Activated CD4-positive, alpha-beta T cell treated with anti-CD3 and anti-CD28 coated beads, Interleukin-2, amount 50 U/mL, for 1 hour (primary cell): ENCODE results near the gene CITED4.

Source experiments
- DNase-seq: peaks from one replicate; pipeline ENCODE4 v3.0.0-alpha.2; 2020

Gene CITED4

GRCh38 chr1:40831001-40831732, 31.0 kb downstream of the CITED4 start:
- no peak for DNase-seq

DNA sequence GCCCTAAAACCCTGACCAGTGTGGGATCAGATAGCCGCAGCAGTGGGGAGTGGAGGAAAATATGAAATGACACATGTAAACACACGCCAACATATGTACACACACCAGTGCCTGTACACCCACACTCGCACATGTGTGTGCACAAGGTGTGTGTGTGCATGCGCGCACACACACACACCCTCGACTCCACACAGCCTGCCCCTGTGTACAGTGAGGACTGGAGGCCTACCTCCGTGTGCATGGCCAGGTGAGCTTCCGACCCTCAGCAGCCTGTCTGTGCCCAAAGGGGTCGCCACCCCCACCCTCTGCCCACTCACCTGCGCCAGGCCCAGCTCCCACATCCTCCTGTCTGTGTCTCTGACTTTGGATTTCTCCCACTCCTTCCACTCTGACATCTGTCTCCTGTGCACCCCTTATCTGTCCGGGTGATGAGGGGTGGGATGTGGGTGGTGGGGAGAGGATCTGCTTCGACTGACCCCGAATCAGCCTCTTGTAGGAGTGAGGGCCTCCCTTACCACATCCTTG, 31.7 kb downstream of the CITED4 start:
- DNase-seq = no peak

GRCh38 chr1:40829631-40830245, 32.4 kb downstream of the CITED4 start:
- DNase-seq = no peak

DNA sequence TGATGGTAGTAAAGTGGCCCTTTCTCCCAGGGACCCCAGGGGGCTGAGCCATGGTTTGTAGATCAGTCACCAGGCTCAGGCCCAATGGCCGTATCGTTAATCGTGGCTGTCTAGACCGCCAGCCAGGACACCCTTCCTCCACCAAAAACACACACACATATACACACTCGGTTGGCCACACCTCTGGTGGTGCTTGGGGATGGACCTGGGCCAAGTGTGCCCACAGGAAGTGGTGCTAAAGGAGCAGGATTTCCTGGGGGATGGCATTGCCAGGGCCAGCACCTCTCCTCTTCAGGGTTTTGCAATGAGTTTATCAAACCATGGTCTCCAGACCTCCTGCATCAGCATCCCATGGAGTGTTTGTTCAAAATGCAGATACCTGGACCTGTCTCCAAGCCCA, 36.2 kb downstream of the CITED4 start:
- no peak for DNase-seq

DNA sequence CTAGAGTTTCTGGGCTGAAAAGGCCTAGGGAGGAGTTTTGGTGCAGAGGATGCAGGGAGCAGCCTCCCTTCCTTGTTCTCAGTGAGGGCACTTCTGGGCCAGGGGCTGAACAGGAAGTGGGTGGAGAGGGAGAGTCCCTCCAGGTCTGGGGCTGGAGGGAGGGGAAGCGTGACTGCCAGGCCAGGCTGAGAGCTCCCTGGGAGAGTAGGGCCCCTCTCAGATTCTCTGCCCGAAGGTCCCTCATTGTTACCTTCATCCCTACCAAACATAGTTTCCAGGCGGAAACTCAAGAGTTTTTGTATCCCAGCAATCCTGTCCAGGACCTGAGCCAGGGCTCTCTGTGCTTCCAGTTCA, 36.8 kb downstream of the CITED4 start:
- no peak for DNase-seq

DNA sequence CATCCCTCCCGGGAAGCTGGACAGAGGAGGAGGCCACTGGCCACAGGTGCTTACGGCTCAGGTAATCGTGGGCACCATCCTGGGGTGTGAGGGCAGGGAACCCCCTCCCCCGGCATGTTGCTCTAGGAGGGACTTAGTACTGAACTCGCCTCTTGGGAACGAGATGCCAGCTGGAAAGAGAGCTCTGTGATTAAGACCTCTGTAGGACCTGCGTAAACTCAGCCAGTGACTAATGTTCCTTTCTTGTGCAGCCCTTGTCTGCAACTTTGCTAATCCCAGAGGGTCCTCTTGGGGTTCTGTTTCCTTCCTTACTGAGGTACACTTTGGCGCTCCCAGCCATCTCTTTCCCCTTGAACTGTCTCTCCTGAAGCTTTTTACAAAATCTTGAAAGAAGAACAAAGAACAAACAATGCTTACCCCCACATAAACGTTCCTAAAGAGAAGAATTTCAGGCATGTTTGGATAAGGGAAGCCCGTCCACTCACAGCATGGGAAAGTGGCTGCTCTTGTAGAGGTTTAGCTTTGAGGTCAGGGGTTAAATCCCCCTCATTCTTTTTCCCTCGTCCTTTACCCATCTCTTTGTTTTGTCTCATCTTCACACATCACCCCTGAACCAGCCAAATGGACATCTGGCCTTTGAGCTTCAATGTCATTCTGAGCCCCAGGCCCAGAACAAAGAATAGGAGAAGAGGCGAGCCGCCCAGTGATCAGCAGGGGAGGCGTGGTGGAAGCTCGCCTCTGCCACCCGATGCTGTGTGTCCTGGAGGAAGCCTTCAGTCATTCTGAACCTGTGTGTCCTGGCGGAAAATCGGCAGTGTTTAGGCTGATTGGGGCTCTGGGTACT, 37.4 kb downstream of the CITED4 start:
- DNase-seq = no peak

DNA sequence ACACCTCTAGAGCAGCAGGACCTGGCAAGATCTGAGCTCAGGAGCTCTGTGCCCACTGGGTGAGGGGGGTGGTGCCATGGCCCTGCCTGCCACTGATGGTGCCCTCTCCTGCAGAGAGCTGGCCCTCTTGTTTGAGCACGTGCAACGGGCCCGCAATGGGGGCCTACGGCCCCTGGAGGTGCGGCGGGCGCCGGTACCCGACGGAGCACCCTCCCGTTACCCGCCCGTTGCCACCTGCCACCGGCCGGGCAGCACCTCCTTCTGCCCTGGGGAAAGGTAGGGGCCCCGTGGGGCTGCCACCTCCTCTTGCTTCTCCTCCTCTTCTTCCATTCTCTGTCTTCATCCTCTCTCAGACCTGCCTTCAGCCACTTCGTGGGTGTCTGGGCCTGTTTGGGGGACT, 38.2 kb downstream of the CITED4 start:
- no peak for DNase-seq

GRCh38 chr1:40823345-40823744, 38.8 kb downstream of the CITED4 start:
- no peak for DNase-seq

GRCh38 chr1:40822890-40823289, 39.3 kb downstream of the CITED4 start:
- DNase-seq = no peak

- no peak for DNase-seq
These were observed 41.1 kb downstream of the CITED4 start for GRCh38 chr1:40820911-40821693.

DNA sequence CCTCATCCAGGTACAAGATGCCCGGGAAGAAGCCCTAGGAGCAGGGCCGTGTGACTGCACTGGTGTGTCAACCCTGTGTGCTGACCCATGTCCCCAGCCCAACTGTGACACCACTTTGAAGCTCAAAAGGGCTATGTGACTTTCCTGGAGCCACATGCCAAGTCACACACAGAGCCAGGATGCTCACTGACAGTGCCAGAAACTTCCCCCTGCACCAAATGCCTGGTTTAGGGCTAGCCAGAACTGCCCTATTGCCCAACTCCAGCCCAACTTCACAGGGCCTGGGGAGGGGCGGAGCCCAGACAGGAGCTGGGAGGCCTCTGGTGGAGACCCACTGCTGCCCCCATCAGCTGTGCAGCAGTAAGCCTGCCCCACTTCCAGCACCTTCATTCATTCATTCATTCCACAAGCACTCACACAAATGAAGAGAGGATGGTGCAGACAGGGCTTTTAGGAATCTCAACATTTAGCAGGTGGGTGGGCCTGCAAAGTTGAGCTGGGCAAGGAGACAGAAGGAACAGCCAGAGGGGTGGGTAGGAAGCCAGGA, 41.8 kb downstream of the CITED4 start:
- DNase-seq = no peak

GRCh38 chr1:40819101-40819500, 43.1 kb downstream of the CITED4 start:
- no peak for DNase-seq

GRCh38 chr1:40818264-40818961, 43.8 kb downstream of the CITED4 start:
- DNase-seq = peak; percentile 87

GRCh38 chr1:40817791-40818263, 44.3 kb downstream of the CITED4 start:
- DNase-seq = no peak

GRCh38 chr1:40815420-40815819, 46.7 kb downstream of the CITED4 start:
- no peak for DNase-seq
